ENCODE results near the gene CFAP107.
"Not testable (repeated sequence)": the region's sequence is repeated elsewhere in the genome, so short reads cannot be mapped to it uniquely, and the experiment has no call there.

The CFAP107 gene

GRCh38 chr1:12778061-12778460 is 32.1 kb downstream of the CFAP107 start:
- DNase-seq (ENCODE audit: low spot score): no peak

- no peak for DNase-seq (ENCODE audit: low spot score)
These were observed 32.9 kb downstream of the CFAP107 start for GRCh38 chr1:12778907-12779306.

GRCh38 chr1:12781488-12781887 is 35.5 kb downstream of the CFAP107 start:
- not testable (repeated sequence) for DNase-seq (ENCODE audit: low spot score)

- peak; percentile 14 for DNase-seq (ENCODE audit: low spot score)
These were observed 37.8 kb downstream of the CFAP107 start for GRCh38 chr1:12783783-12784182.

GRCh38 chr1:12784729-12785128 is 38.7 kb downstream of the CFAP107 start:
- DNase-seq (ENCODE audit: low spot score): not testable (repeated sequence)

- DNase-seq (ENCODE audit: low spot score): not testable (repeated sequence)
These were observed 45.1 kb downstream of the CFAP107 start, which contains the start of gene PRAMEF1 for GRCh38 chr1:12791097-12791496. PRAMEF1 (plus strand) TSS chr1:12791397; CDS start chr1:12793228, 1,831 bp downstream.

- no peak for DNase-seq (ENCODE audit: low spot score)
These were observed 52.9 kb downstream of the CFAP107 start for GRCh38 chr1:12798911-12799310.

- DNase-seq (ENCODE audit: low spot score): no peak
These were observed 53.7 kb downstream of the CFAP107 start for GRCh38 chr1:12799730-12800129.

GRCh38 chr1:12809933-12810332 is 63.9 kb downstream of the CFAP107 start:
- no peak for DNase-seq (ENCODE audit: low spot score)

GRCh38 chr1:12810691-12811408 is 64.8 kb downstream of the CFAP107 start:
- DNase-seq (ENCODE audit: low spot score): peak; percentile 16

GRCh38 chr1:12811409-12811784 is 65.4 kb downstream of the CFAP107 start:
- DNase-seq (ENCODE audit: low spot score): no peak

All from RKO (cell line).